Body of pancreas (tissue), 4 donors: Measurements from ENCODE around the gene ABCC1.

Source experiments
- CTCF ChIP-seq, 7 experiments: fragments of 450-650 bp in 4 of 7; fragments of 200-600 bp in 3 of 7; sonication (generic) in 3 of 7; IDR thresholded peaks; one replicate each; pipeline ENCODE4 v1.5.1; 2016 to 2019; ENCODE audit warnings: antibody characterized with exemption in 7 of 7
- POLR2A ChIP-seq, 3 donors: fragments of 450-650 bp; IDR thresholded peaks; one replicate each; pipeline ENCODE4 v1.6.1; 2016; ENCODE audit warnings: antibody characterized with exemption in 3 of 3, mild to moderate bottlenecking in 2 of 3

- TF ChIP-seq CTCF (IDR thresholded peaks at IDR 0.05) (no peak), POLR2A (IDR thresholded peaks at IDR 0.05) (no peak)
Observed at GRCh38 chr16:16021646-16021987, 72.2 kb downstream of the ABCC1 start.
